Endothelial cell of umbilical vein (primary cell): ENCODE data around the gene NFIA. TPM values are rescaled to one million over a fixed set of nuclear protein-coding genes. Genes with fewer than 3 reads are reported as not detected.

Source experiments
- BruUV-seq: library from RNA; stranded (reverse); fragments of 400-500 nt; replicated peaks from 2 replicates; lab custom pipeline; 2021; lab: Mats Ljungman, UMichigan
- CTCF ChIA-PET: fragments of 300-600, 350-600 bp; sonication (Branson Sonifier 250); formaldehyde crosslinking; loops from one replicate; lab custom pipeline; 2021; ENCODE audit warnings: antibody characterized with exemption, inconsistent platforms; lab: Charles Lee
- POLR2A ChIA-PET: fragments of 300-600, 350-600 bp; sonication (Branson Sonifier 250); formaldehyde crosslinking; loops from one replicate; lab custom pipeline; 2021; ENCODE audit warnings: antibody characterized with exemption, inconsistent platforms; lab: Charles Lee
- DNase-seq: peaks from one replicate; pipeline ENCODE4 v3.0.0-alpha.2; 2011; ENCODE audit warnings: low read depth, low spot score
- FAIRE-seq: peaks from 2 replicates; lab custom pipeline; 2011; peaks lifted over from hg19 to GRCh38; lab: Jason Lieb, UNC
- H2AFZ ChIP-seq: 2 replicates; pipeline ENCODE4 v1.6.0; 2012; ENCODE audit warnings: low read depth, low read length, control low read depth, inconsistent platforms
- H3K27ac ChIP-seq: 2 replicates; pipeline ENCODE4 v1.5.1; 2011; ENCODE audit warnings: low read depth, mild to moderate bottlenecking, control low read depth, low read length, moderate library complexity; ENCODE audit not compliant: insufficient read depth
- H3K27me3 ChIP-seq, 2 experiments: 2 replicates each; pipeline versions ENCODE4 v1.6.0 to v1.6.1; 2011; ENCODE audit warnings: low read length in 2 of 2, mixed read lengths in 1 of 2; ENCODE audit not compliant: control insufficient read depth in 2 of 2, insufficient read depth in 2 of 2
- H3K36me3 ChIP-seq, 2 experiments: 2 replicates in 1 of 2; 3 replicates in 1 of 2; pipeline ENCODE4 v1.5.1; 2011; ENCODE audit warnings: low read length in 2 of 2, mild to moderate bottlenecking in 1 of 2, moderate library complexity in 1 of 2; ENCODE audit not compliant: control insufficient read depth in 2 of 2, insufficient read depth in 2 of 2; ENCODE audit errors: extremely low read depth in 1 of 2
- H3K4me1 ChIP-seq: 3 replicates; pipeline ENCODE4 v1.5.1; 2011; ENCODE audit warnings: mild to moderate bottlenecking, low read length; ENCODE audit not compliant: control insufficient read depth, insufficient read depth; ENCODE audit errors: extremely low read depth
- H3K4me2 ChIP-seq: 2 replicates; pipeline ENCODE4 v1.6.1; 2011; ENCODE audit warnings: low read length, control low read depth, mixed read lengths; ENCODE audit not compliant: insufficient read depth
- H3K4me3 ChIP-seq, 3 experiments: fragments of 200-600 bp in 1 of 3; sonication (generic), shearing (Covaris generic) in 1 of 3; replicated peaks in 1 of 3; 2 replicates each; pipeline ENCODE4 v1.5.1; 2011 to 2016; ENCODE audit warnings: control low read depth in 3 of 3, low read length in 3 of 3, mild to moderate bottlenecking in 2 of 3, inconsistent platforms in 1 of 3, low read depth in 1 of 3, moderate library complexity in 1 of 3; ENCODE audit not compliant: insufficient read depth in 1 of 3
- H3K79me2 ChIP-seq: 2 replicates; pipeline ENCODE4 v1.6.0; 2012; ENCODE audit warnings: low read length, inconsistent platforms; ENCODE audit not compliant: control insufficient read depth, insufficient read depth
- H3K9ac ChIP-seq: replicated peaks from 2 replicates; pipeline ENCODE3; 2011; ENCODE audit warnings: low read length, control low read depth; ENCODE audit not compliant: insufficient read depth; ENCODE audit errors: extremely low read depth
- H3K9me1 ChIP-seq: replicated peaks from 3 replicates; pipeline ENCODE4 v1.6.0; 2011; ENCODE audit warnings: mild to moderate bottlenecking, low read length; ENCODE audit not compliant: control insufficient read depth, insufficient read depth; ENCODE audit errors: extremely low read depth
- H3K9me3 ChIP-seq: replicated peaks from 2 replicates; pipeline ENCODE4 v1.5.1; 2012; ENCODE audit warnings: low read length, inconsistent platforms; ENCODE audit not compliant: control insufficient read depth, insufficient read depth
- H4K20me1 ChIP-seq: replicated peaks from 2 replicates; pipeline ENCODE3; 2011; ENCODE audit warnings: mild to moderate bottlenecking, low read length; ENCODE audit not compliant: control insufficient read depth, insufficient read depth; ENCODE audit errors: extremely low read depth
- EZH2 ChIP-seq: IDR thresholded peaks from 2 replicates; pipeline ENCODE4 v1.6.1; 2012; ENCODE audit warnings: borderline replicate concordance, low read depth, mild to moderate bottlenecking, moderate library complexity, low read length, inconsistent platforms; ENCODE audit not compliant: severe bottlenecking
- FOS ChIP-seq: IDR thresholded peaks from 2 replicates; pipeline ENCODE4 v1.6.1; 2011; ENCODE audit warnings: mild to moderate bottlenecking, low read length, moderate library complexity, borderline replicate concordance; ENCODE audit not compliant: insufficient read depth
- GATA2 ChIP-seq: IDR thresholded peaks from 2 replicates; pipeline ENCODE4 v1.7.0; 2011; ENCODE audit warnings: low read depth, mild to moderate bottlenecking, moderate library complexity, mixed read lengths, low read length; ENCODE audit not compliant: insufficient read length, insufficient read depth
- JUN ChIP-seq: IDR thresholded peaks from 2 replicates; pipeline ENCODE4 v1.6.1; 2011; ENCODE audit warnings: borderline replicate concordance, low read depth; ENCODE audit not compliant: insufficient read length, insufficient read depth
- MYC ChIP-seq: IDR thresholded peaks from one replicate; pipeline ENCODE4 v1.6.1; 2011; ENCODE audit warnings: mild to moderate bottlenecking, low read depth, low read length
- POLR2A ChIP-seq: IDR thresholded peaks from 2 replicates; pipeline ENCODE4 v1.6.1; 2012; ENCODE audit warnings: low read depth, mild to moderate bottlenecking, control low read depth, low read length
- POLR2AphosphoS5 ChIP-seq: IDR thresholded peaks from 2 replicates; pipeline ENCODE4 v1.6.1; 2012; ENCODE audit warnings: low read depth, mild to moderate bottlenecking, control low read depth, low read length, moderate library complexity; ENCODE audit not compliant: insufficient read depth
- dilution Hi-C: fragments of 300-500 bp; cut with MboI; formaldehyde crosslinking; loops from one replicate; pipeline ENCODE4 v1.15.0; 2019; ENCODE audit warnings: low sequenced_read_pairs; ENCODE audit not compliant: extremely low pct_ligation_motif_present
- intact Hi-C: fragments of 100-400 bp; cut with micrococcal nuclease; formaldehyde crosslinking; loops from one replicate; pipeline ENCODE4 v1.10.0; 2022
- polyA plus RNA-seq, 4 experiments: library from polyadenylated mRNA; depleted of rRNA in 3 of 4; stranded (reverse) in 3 of 4; unstranded in 1 of 4; fragments of >200 nt; gene quantifications; 2 replicates each; pipeline versions ENCODE4 v1.2.1 to v1.2.3, GENCODE V29; 2011 to 2012; ENCODE audit warnings: missing spikeins in 1 of 4
- total RNA-seq: library from RNA; stranded (reverse); gene quantifications from 2 replicates; pipeline ENCODE4 v1.2.3, GENCODE V29; 2021
- TF ChIP-seq, protein P1 (sequence below), 2 donors: IDR thresholded peaks; 1 replicate in 1 of 2; 2 replicates in 1 of 2; pipeline ENCODE4 v1.5.1; 2011; ENCODE audit warnings: low read length in 2 of 2, mild to moderate bottlenecking in 2 of 2, moderate library complexity in 2 of 2, control low read depth in 1 of 2, inconsistent platforms in 1 of 2, low read depth in 1 of 2; ENCODE audit not compliant: insufficient read depth in 1 of 2; ENCODE audit errors: extremely low read depth in 1 of 2

Gene NFIA
- total and polyA plus RNA-seq, 2 donors (not counting 3 experiments of a cell fraction or from before 2014, with no cell fraction given), result 25.5 to 47.0 TPM

DNA sequence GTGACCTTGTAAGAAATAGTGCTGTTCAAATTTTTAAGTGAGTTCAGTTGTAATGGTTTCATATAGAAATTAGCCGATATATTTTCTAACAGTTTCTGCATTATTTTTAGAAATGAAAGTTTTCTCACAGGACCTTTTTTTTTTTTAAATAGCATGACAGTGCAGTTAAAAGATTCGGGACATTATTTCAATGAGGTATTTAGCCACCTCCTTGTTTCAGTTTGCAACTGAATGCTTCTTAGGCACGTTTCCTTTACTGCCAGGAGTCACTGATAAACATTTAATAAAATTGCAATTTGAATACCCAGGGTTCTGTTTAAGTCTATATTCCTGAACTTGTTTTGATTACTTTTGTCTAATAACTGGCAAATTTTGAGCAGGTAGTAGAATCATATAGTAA is 337.9 kb downstream of the NFIA start:
- Histone ChIP-seq H3K4me2 (no peak overlapping the region), H2AFZ (no peak overlapping the region), H3K4me1 (peaks cover 27% of the 10 kb centered on the region), H3K9ac (no peak overlapping the region), H3K4me3 (no peak overlapping the region), H3K27me3 (no peaks in the 10 kb centered on the region), H3K9me3 (no peaks in the 10 kb centered on the region), H3K9me1 (no peaks in the 10 kb centered on the region), H4K20me1 (no peaks in the 10 kb centered on the region), H3K27ac (no peak overlapping the region), H3K79me2 (no peaks in the 10 kb centered on the region), H3K36me3 (peaks cover 2% of the 10 kb centered on the region in 2 experiments)
- dilution Hi-C loops (no loop called here), intact Hi-C loops (no loop called here)
- DNase-seq, result no peak
- no peak for FAIRE-seq
- CTCF ChIA-PET, result interaction anchor here (0.9 to 1.5 kb wide), 2 partner anchors 11 kb away, joined by 4 read pairs; no protein-coding TSS in a partner anchor
- BruUV-seq, result no TSS peak
- TF ChIP-seq GATA2, result no peak
- no peak for TF ChIP-seq FOS
- TF ChIP-seq POLR2AphosphoS5, result no peak
- TF ChIP-seq JUN, result no peak
- TF ChIP-seq, protein P1, sequence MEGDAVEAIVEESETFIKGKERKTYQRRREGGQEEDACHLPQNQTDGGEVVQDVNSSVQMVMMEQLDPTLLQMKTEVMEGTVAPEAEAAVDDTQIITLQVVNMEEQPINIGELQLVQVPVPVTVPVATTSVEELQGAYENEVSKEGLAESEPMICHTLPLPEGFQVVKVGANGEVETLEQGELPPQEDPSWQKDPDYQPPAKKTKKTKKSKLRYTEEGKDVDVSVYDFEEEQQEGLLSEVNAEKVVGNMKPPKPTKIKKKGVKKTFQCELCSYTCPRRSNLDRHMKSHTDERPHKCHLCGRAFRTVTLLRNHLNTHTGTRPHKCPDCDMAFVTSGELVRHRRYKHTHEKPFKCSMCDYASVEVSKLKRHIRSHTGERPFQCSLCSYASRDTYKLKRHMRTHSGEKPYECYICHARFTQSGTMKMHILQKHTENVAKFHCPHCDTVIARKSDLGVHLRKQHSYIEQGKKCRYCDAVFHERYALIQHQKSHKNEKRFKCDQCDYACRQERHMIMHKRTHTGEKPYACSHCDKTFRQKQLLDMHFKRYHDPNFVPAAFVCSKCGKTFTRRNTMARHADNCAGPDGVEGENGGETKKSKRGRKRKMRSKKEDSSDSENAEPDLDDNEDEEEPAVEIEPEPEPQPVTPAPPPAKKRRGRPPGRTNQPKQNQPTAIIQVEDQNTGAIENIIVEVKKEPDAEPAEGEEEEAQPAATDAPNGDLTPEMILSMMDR (IDR thresholded peaks at IDR 0.05; ENCODE audit: extremely low read depth in 1 of 2, insufficient read depth in 1 of 2, low read depth in 1 of 2, low read length in 2 of 2), result no peak
- no peak for TF ChIP-seq EZH2
- TF ChIP-seq POLR2A, result no peak
- TF ChIP-seq MYC, result no peak
- POLR2A ChIA-PET, result no interaction called here
